Osteoblast (primary cell): Measurements from ENCODE around the gene FAM156A. TPM values are rescaled to one million over a fixed set of nuclear protein-coding genes. Genes with fewer than 3 reads are reported as not detected.

Experiments used
- total RNA-seq: library from RNA; depleted of rRNA; stranded (reverse); fragments of >200 nt; gene quantifications from 2 replicates; pipeline ENCODE4 v1.2.3, GENCODE V29; 2012

Gene FAM156A
- total RNA-seq, 1 donor: 16.6 TPM

Other genes starting within 250 kb of the FAM156A start
- gene SSX2B, start 207.3 kb downstream of the FAM156A start, total RNA-seq: not detected in 2 replicates
- not detected in 2 replicates for gene SPANXN5, start 161.1 kb downstream of the FAM156A start, total RNA-seq
- not detected in 2 replicates for gene XAGE5, start 147.2 kb downstream of the FAM156A start, total RNA-seq
- not detected in 2 replicates for gene XAGE3, start 90.4 kb downstream of the FAM156A start, total RNA-seq
- 14.4 and 17.0 TPM in 2 replicates for gene FAM156B, start 61.2 kb downstream of the FAM156A start, total RNA-seq
- 1.8 and 2.2 TPM in 2 replicates for gene GPR173, start 90.3 kb upstream of the FAM156A start, total RNA-seq
- 13.6 and 15.9 TPM in 2 replicates for gene TSPYL2, start 123.8 kb upstream of the FAM156A start, total RNA-seq
- 12.3 and 13.3 TPM in 2 replicates for gene KANTR, start 135.6 kb upstream of the FAM156A start, total RNA-seq